ENCODE data around the gene SEC14L5. TPM values are rescaled to one million over a fixed set of nuclear protein-coding genes. Genes with fewer than 3 reads are reported as not detected.

The SEC14L5 gene
- total RNA-seq, 1 donor from 2014 or later: 0.32 TPM

- Mint-ChIP-seq H3K27me3 (ENCODE audit: low read depth, unreplicated experiment) (peaks cover 27% of the 10 kb centered on the region), H3K4me1 (ENCODE audit: low read depth, unreplicated experiment) (no peaks in the 10 kb centered on the region), H3K9me3 (ENCODE audit: unreplicated experiment) (no peaks in the 10 kb centered on the region), H3K27ac (ENCODE audit: unreplicated experiment) (no peak overlapping the region), H3K36me3 (ENCODE audit: low read depth, unreplicated experiment) (peaks cover 2% of the 10 kb centered on the region), H3K4me3 (ENCODE audit: unreplicated experiment) (no peak overlapping the region)
- no peak overlapping the region for H3K4me2 ChIP-seq (ENCODE audit: low read length)
- H3K36me3 ChIP-seq (ENCODE audit: insufficient read depth, low read length): no peaks in the 10 kb centered on the region
- H3K27ac ChIP-seq (ENCODE audit: low read depth, low read length): no peak overlapping the region
- H4K20me1 ChIP-seq (ENCODE audit: insufficient read depth, low read length): no peaks in the 10 kb centered on the region
- H3K27me3 ChIP-seq (ENCODE audit: insufficient read depth, low read length): peaks cover 12% of the 10 kb centered on the region
- H3K4me1 ChIP-seq (ENCODE audit: insufficient read depth, low read length): no peaks in the 10 kb centered on the region
- TF ChIP-seq EZH2 (IDR thresholded peaks at IDR 0.05; ENCODE audit: insufficient read depth, low read length): no peak
- TF ChIP-seq CTCF (IDR thresholded peaks at IDR 0.05; ENCODE audit: insufficient read depth, low read depth, low read length): no peak
- FAIRE-seq (no peak), DNase-seq (ENCODE audit: low read depth) (no peak)
- no peak overlapping the region for H2AFZ ChIP-seq (ENCODE audit: low read depth, low read length)
- no peak overlapping the region for H3K9ac ChIP-seq (ENCODE audit: low read length)
- H3K79me2 ChIP-seq (ENCODE audit: insufficient read depth, low read length): no peaks in the 10 kb centered on the region
- H3K4me3 ChIP-seq (ENCODE audit: insufficient read depth, low read depth, low read length): no peak overlapping the region
- H3K9me3 ChIP-seq (ENCODE audit: insufficient read depth, low read depth, low read length): no peaks in the 10 kb centered on the region
These were observed 49.1 kb downstream of the SEC14L5 start for GRCh38 chr16:5007256-5007655.

DNA sequence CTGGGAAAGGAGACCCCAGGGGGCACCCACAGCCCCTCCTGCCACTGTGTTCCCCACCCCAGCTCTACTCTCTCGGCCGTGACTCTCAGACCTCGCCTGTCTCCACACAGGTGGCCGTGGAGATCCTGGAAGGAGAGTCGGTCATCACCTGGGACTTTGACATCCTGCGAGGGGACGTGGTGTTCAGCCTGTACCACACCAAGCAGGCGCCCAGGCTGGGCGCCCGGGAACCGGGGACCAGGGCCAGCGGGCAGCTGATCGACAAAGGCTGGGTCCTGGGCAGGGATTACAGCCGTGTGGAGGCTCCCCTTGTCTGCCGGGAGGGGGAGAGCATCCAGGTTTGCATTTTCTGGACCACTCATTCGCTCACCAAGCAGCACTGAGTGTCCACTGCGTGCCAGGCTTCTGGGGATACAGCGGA lies 50.2 kb downstream of the SEC14L5 start:
- no peaks in the 10 kb centered on the region for H3K4me1 ChIP-seq (ENCODE audit: insufficient read depth, low read length)
- no peak overlapping the region for H3K4me3 Mint-ChIP-seq (ENCODE audit: unreplicated experiment)

More for the DNA sequence above, 50.2 kb downstream of the SEC14L5 start:
- Histone ChIP-seq H4K20me1 (ENCODE audit: insufficient read depth, low read length) (no peaks in the 10 kb centered on the region), H3K4me3 (ENCODE audit: insufficient read depth, low read depth, low read length) (no peak overlapping the region), H3K4me2 (ENCODE audit: low read length) (no peak overlapping the region), H2AFZ (ENCODE audit: low read depth, low read length) (no peak overlapping the region), H3K9ac (ENCODE audit: low read length) (no peak overlapping the region), H3K79me2 (ENCODE audit: insufficient read depth, low read length) (no peaks in the 10 kb centered on the region), H3K27me3 (ENCODE audit: insufficient read depth, low read length) (peaks cover 12% of the 10 kb centered on the region), H3K27ac (ENCODE audit: low read depth, low read length) (no peak overlapping the region), H3K36me3 (ENCODE audit: insufficient read depth, low read length) (no peaks in the 10 kb centered on the region), H3K9me3 (ENCODE audit: insufficient read depth, low read depth, low read length) (no peaks in the 10 kb centered on the region)
- Mint-ChIP-seq H3K9me3 (ENCODE audit: unreplicated experiment) (no peaks in the 10 kb centered on the region), H3K4me1 (ENCODE audit: low read depth, unreplicated experiment) (no peaks in the 10 kb centered on the region), H3K27me3 (ENCODE audit: low read depth, unreplicated experiment) (peaks cover 27% of the 10 kb centered on the region), H3K36me3 (ENCODE audit: low read depth, unreplicated experiment) (peaks cover 2% of the 10 kb centered on the region), H3K27ac (ENCODE audit: unreplicated experiment) (no peak overlapping the region)
- TF ChIP-seq CTCF (IDR thresholded peaks at IDR 0.05; ENCODE audit: insufficient read depth, low read depth, low read length) (no peak), EZH2 (IDR thresholded peaks at IDR 0.05; ENCODE audit: insufficient read depth, low read length) (no peak)
- FAIRE-seq (no peak), DNase-seq (ENCODE audit: low read depth) (no peak)

All from astrocyte (in vitro differentiated cells and primary cell).